GM18502 (cell line): ENCODE data around the gene VAV2.

Experiments
- ATAC-seq: cut with Tn5 transposase; IDR thresholded peaks from one replicate; pipeline ENCODE4 v1.9.1; 2021; ENCODE audit warnings: mild to moderate bottlenecking; ENCODE audit not compliant: unreplicated experiment, poor library complexity

VAV2 gene

DNA sequence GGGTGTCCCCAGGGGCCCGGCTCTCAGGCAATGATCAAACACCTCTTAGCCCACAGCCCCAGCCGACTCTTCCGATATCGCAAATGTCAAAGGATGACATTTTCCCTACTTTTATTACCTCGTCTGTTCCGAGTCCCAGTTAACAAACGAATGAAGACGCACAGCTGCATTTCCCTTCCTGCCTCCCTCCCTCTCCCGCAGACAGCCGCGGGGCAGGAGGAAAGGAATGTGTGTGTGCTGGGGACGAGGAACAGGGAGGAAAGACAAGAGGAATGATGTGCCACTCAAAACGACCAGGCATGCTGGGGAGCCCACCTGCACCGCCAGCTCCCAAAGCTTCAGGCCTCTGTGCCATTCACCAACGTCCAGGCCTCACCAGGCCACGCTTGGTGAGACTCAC lies 128.1 kb downstream of the VAV2 start:
- ATAC-seq, result no peak

DNA sequence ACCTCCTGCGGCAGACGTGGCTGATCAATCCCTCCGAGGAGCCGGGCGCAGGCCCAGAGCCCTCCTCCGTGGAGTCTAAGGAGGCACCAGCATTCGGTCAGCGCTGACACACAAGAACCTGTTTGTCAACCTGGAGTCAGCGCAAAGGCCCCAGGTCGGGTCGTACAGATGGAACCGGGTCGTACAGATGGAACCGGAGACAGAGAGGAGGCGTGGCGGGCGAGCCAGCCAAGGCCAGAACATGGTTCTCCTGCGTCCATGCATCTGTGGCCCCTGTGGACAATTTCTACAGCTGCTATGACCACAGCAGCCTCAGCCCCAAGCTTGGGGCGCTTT lies 128.9 kb downstream of the VAV2 start:
- ATAC-seq, result no peak

DNA sequence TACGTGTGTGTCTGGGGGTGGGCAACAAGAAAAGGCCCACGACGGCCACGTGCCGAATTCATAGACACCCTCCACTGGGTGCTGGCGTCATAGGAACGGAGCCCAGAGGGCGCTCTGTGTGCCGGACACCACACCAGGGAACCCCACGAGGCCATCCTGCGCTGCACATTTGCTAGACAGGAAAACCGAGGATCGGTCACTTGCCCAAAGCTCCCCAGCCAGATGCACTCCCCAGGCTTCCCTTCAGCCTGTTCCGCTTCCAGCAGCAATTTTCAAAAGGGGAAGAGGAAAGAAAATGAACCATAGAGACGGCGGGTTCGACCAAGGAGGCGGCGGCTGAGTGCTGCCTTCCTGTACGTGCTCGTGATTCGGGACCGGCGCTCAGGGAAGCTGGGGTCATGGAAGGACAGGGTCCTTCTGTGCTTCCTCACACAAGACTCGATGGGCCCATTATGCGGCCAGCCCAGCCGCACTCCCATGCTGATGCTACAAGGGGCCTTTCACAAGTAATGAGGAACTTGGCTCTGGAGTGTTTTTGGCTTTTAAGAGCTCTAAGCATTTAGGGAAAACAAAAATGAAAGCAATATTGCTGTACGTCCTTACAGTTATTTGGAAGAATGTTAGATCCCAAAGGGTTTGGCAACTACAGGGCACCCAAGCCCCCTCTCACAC lies 129.4 kb downstream of the VAV2 start:
- ATAC-seq, result no peak

DNA sequence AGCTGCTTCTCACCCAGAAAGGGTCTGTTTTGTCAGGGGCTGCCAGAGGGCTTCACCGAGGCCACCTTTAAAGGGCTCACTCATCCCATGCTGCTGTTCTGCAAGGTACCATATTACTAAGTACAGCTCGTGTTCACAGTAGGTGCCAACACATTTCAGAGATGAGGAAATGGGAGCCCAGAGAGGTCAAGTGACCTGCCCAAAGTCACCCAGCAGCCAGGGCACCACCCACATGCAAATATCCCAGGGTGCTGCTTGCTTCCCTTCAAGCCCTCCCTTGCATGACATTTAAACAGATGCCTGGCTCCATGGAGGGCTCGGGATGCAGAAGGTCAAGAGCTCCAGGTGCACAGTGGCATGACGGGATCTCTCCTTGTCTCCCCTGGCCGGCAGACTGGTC lies 130.4 kb downstream of the VAV2 start:
- ATAC-seq, result no peak

DNA sequence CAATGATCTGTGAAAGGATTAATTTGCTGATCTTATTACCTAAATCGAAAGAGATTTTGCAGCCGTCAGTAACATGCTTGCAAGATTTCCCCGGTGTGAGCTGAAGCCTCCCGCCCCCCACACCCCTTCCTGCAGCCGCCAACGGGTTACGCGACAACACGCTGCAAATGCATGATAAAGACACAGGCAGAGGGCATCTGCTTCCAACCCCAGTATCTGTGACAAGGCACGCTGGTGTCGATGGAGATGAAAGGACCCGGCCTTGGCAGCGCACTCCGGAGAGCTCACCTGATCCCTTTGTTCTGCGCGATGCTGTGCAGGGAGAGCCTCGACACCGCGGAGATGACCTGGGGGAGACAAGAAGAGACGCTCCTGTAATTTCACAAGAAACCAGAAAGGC lies 131.0 kb downstream of the VAV2 start:
- no peak for ATAC-seq

DNA sequence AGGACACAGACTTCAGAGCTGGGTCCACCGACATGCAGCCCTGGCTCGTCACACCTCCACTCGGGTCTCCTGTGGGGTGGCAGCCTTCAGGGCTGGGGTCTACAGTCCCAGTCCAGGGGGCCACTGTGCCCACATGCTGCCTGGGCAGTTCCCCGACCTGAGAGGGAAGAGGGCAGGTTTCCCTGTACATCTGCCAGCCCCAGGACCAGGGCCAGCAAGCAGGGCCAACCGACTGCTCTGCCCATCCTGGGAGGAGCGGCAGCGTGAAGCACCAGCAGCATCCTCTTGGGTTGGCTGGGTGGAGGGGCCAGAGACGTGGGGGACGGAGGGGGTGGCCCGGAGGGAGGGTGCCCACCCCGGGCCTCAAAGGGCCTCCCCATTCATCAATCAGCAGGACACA lies 133.4 kb downstream of the VAV2 start:
- no peak for ATAC-seq

DNA sequence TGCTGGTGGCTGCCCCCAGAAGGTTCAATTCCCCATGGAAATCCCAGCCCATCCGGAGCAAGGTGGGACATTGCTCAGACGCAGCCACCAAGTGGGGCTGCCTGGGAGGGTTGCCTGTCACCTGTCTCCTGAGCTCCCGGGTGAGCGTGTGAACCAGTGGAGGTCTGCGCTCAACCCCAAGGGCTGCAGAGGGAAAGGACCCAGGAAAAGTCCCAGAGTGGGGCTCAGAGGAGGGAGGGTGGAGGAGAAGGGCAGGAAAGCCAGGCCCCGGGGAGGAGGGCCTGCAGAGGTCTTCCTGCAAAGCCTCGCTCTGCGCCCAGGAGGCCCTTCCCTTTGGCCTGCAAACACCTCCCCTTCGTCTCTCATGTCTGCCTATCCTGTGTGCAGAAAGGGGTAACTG lies 134.5 kb downstream of the VAV2 start:
- ATAC-seq, result no peak

DNA sequence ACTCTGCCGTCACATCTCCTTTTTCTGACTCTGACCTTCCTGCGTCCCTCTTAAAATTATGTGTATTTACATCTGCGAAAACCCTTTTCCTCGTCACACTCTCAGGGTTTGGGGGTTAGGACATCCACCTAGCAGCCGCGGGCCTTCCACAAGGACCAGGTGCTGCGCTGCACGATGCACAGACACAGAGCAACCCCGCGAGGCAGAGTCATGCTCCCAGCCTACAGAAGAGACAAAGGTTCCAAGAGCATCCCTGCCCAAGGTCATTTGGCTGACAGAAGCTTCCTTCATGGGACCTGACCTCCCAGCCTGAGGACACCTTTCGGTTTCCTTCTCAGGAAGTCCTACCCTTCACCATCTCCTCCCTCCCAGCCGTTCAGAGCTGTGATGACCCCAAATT lies 135.3 kb downstream of the VAV2 start:
- no peak for ATAC-seq

DNA sequence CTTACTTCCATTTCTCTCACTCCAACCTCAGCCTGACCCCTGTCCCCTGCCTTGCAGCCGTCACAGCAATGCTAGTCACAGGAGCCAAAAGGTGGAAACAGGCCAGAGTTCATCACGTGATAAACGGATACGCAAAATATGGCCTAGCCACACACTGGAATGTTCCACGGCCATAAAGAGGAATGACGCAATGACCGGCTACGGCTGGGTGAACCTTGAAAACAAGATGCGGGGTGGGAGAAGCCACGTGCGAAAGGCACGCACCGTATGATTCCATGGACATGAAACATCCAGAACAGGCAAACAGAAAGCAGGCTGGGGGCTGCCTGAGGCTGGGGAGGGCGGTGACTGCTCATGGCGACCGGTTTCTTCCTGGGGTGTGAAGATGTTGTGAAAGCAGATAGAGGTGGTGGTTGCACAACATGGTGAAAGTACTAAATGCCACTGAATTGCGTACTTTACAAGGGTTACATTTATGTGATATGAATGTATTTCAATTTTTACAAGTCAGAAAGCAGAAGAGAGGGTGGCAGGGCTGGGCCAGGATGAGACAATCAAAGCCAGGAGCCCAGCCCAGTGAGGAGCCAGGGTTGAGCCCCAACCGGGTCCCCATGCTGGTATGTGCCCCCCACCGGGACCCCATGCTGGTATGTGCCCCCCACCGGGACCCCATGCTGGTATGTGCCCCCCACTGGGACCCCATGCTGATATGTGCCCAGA lies 136.2 kb downstream of the VAV2 start:
- no peak for ATAC-seq

DNA sequence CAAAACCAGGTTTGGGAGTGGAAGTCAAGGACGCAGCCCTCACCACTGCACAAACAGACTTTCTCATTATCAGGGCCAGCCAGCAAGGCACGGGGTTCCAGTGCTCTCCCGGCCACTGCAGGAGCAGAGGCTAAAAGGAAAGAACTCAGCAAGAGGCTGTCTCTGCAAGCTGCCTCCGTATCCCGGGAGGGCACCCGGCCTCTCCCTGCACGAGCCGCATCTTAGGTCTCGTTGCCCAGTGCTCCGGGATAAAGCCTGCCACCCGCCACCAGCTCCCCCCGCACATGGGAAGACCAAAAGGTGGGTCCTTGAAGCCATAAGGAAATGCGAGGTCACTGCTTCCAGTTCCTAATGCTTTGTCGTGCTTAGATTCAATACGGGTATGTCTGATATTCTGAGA lies 136.8 kb downstream of the VAV2 start:
- ATAC-seq, result no peak

DNA sequence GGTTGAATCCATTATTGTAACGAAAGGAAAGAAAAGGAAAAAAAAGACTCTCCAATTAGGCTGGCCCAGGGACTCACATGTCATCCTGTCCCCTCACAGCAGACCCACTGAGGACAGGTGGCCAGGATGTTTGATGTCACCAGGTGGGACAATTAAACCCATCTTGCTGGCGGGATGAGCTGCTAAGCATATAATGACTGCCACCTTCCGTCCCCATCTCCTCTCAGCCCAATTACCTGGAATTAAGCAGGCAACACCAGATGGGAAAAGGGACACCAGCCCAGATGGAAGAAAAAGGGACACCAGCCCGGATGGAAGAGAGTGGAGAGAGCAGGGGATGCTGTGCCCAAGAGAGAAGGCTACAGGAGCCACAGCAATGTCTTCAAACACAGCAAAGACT lies 137.4 kb downstream of the VAV2 start:
- ATAC-seq, result no peak

DNA sequence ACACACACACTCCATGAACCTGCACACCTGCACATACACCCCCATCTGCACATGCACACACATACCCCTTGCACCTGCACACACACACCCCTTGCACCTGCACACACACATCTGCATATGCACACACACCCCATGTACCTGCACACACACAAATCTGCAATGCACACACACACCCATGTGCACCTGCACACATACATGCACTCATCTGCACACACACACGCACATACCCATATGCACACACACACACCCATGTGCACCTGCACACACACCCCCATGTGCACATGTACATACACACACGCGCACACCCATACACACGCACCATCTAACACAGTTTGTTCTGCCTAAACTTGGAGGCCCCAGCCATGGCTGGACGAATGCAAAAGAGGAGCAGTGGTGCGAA lies 138.1 kb downstream of the VAV2 start:
- ATAC-seq, result no peak

DNA sequence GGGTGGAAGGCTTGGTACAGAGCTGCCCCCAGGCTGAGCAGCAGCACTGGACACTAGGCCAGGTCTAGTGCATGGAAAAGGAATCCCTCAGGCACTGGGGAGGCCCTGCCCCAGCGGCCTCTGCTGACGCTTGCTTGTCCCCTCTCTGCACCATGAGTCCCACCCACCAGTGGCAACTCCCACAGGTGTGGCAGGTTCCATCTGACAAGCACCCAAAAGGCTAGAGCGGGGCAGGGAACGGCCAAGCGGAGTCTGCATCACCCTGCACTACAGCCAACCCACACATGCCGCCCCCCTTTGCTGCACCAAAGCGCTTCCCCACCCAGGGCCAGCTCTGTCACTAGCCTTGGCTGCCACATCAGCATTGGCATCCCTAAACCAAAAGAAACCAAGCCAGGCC lies 138.8 kb downstream of the VAV2 start:
- no peak for ATAC-seq

DNA sequence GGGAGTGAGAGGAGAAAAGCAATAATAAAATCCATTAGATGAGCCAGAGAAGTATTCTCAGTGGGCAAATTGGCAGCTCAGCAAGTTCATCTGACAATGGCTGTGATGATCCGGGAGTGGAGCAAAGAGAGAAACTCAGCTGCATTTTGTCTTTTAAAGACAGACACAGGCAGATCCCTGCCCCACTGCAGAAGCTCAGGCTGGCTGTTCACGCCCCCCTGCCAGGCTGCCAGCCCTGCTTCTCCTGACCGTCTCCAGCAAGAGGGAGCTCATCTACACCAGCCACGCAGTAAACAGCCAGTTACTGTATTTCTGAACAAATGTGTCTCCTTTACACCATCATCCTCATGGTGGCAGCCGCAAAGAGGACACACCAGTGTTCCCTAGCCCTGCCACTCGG lies 139.7 kb downstream of the VAV2 start:
- no peak for ATAC-seq

DNA sequence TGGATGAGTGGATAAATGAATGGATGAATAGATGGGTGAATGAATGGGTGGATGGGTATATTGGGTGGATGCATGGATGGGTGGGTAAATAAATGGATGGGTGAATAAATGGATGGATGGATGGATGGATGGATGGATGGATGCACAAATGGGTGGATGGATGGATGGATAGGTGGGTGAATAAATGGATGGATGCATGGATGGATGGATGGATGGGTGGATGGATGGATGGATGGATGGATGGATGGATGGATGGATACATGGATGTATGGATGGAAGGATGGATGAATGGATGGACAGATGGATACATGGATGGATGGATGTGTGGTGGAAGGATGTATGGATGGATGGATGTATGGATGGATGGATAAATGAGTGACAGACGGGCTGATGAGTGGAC lies 140.4 kb downstream of the VAV2 start:
- ATAC-seq, result no peak

DNA sequence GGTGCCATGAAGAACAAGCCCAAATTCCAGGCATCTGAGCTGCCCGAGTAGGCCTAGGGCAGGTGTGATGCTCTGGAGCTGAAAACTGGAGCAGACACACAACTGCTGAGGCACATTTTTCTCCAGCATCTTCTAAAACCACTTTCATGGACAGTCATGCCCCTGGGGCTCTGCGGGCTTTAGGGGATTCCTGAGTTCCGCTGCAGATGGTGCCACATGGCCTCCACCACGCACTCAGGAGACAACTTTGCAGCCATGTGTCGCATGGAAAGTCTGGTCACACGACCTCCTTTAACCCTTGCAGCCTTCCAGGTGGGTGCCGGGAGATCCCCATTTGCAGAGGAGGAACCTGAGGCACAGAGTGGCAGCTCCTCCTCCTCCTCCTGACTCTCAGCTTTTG lies 141.2 kb downstream of the VAV2 start:
- ATAC-seq, result no peak

DNA sequence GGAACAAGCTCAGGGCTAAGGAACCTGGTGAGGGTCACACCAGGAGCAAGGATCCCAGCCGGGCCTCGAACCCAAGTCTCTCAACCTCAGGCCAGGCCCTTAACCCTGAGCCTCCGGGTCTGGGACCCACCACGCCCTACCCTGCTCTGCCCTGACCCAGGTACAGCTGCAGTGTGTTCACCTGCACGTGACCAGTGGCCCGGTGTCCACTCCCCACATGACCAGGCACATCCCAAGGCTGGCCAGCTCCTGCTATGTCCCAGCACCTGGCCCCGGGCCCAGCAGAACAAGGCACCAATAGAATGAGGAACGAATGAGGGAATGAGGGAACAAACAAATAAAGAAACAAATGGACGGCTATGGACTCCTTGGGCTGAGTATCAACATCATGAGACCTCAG lies 142.0 kb downstream of the VAV2 start:
- ATAC-seq, result no peak

DNA sequence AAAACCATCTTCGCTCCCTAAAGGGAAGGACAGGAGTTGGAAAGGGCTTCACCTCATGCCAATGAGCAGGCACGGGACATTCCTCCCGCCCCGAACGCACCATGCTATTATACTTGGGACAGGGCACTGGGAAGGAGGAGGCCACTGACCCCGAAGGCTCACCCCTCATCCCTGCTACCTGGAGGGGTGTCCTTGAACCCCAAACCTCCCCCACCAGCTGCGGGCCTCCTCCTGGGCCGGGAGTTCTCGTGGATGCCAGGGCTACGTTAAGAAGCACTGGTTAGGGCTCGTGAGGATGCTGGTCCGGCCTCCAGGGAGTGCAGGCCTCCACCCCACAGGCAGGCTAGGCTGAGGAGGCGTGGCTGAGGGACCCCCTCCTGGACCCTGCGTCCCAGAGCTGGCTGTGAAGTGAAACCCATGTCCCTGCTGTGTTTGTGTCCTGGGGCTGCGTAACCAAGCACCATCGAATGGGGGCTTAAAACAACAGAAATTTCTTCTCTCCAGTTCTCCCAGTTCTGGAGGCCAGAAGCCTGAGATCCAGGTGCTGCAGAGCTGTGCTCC lies 142.9 kb downstream of the VAV2 start:
- ATAC-seq, result no peak

DNA sequence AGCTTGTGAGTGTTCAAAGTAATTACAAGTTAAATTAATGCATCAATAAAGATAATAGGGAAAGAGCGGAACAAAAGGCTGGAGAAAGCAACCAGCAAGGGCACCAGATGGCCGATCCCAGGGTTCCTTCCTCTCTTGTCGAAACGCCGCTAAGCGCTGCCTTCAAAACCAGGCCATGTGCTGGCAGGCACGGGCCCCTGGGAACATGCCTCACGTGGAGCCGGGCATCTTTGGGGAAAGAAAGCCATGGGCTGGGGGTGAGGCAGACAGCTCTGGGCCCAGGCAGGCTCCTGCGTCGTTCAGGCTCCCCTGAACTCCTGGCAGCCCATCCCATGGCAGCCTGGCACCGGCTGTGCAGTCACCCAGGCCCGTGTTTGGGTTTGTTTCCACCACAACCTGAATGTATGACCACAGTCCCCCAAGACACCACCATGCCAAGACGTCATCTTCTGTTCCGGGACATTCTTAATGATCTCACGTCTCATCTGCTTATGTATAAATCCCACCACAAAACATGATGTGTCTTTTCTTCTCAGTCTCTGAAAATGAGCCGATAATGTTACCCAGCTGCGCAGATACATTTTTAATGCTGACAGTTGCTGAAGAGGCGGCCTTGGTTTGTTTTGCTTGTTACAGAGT lies 143.5 kb downstream of the VAV2 start:
- no peak for ATAC-seq

DNA sequence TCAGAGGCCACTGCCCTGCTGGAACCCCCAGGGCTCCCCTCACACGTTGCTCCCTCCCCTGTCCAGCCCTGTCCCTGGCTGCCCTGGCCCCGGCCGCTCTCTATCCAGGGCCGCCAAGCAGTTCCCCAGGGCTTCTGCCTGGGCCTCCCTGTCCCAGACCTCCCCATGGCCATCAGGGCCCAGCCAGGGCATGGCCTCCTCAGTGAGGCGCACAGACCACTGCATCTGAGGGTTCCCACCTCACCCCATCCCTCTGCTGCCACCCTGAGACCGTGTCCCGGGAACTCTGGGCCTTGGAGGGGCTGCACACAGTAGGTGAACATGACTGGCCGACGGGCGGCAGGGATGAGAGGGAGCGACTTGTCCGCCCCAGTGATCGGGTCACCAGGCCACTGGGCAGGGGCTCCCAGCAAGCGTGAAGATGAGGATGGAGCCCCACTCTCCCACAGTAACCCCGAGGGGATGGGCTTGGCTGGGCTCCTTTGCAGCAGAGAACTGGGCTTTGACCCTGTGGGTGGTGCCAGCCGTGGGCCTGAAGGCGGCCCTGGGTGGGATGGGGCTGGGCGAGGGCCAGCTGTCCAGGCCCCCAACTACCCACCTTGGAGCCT lies 145.5 kb downstream of the VAV2 start:
- no peak for ATAC-seq

DNA sequence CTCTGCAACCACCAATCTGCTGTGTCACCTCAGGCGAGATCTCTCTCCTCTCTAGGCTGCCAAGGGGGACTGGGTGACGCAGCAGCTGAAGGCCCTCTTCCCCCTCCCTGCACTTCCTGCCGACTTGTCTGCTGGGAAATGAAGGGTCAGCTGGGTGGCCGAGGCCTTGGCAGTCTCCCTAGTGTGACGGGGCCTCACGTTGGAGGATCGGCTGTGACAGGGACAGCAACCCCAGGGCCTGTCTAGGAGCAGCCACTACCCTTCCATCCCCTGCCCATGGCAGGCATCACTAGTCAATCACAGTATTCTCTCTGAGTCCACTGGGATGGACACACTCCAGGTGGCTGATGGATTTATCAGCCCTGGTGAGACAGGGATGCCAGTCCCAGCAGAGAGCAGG lies 146.7 kb downstream of the VAV2 start:
- no peak for ATAC-seq
